Panc1 (cell line): ENCODE results near the gene ICE2.

Source experiments
- POLR2AphosphoS5 ChIP-seq: IDR thresholded peaks from 2 replicates; pipeline ENCODE4 v1.6.1; 2012; ENCODE audit warnings: mild to moderate bottlenecking, low read depth, low read length, moderate library complexity
- TF ChIP-seq, protein P1 (sequence below): fragments of 450-650 bp; IDR thresholded peaks from 2 replicates; pipeline ENCODE4 v1.5.1; 2017; ENCODE audit warnings: mild to moderate bottlenecking

DNA sequence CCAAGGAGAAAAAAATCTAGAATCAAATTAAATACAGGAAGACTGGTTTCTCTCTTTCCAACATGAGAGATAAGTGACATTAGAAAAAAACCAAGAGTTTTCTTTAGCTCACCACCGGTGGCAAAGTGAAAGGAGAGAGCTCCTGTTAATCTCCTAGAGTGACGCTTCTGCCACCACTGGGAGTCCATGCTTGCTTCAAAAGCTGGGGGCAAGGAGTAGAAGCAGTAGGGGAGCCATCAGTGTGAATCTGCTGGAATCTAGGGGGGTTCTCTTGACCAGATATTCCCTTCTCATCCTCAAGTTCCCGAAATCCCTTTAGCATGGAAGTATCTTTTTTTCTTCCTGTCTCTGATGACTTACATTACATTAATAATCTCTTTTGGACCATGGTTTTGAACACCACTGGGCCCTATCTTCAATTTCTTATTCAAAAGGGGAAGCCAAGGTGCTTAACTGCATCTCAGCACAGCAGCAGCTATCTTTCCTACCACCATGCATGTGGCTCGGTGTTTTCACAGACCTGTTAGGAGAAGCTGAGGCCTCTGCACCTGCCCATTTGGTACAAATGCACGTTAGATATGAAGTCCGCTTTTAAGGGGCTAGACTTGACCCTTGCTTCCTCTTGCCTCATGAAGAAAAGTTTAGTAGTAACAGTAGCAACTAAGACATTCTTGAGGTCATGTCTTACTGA, 6.6 kb upstream of the ICE2 start:
- TF ChIP-seq, protein P1, sequence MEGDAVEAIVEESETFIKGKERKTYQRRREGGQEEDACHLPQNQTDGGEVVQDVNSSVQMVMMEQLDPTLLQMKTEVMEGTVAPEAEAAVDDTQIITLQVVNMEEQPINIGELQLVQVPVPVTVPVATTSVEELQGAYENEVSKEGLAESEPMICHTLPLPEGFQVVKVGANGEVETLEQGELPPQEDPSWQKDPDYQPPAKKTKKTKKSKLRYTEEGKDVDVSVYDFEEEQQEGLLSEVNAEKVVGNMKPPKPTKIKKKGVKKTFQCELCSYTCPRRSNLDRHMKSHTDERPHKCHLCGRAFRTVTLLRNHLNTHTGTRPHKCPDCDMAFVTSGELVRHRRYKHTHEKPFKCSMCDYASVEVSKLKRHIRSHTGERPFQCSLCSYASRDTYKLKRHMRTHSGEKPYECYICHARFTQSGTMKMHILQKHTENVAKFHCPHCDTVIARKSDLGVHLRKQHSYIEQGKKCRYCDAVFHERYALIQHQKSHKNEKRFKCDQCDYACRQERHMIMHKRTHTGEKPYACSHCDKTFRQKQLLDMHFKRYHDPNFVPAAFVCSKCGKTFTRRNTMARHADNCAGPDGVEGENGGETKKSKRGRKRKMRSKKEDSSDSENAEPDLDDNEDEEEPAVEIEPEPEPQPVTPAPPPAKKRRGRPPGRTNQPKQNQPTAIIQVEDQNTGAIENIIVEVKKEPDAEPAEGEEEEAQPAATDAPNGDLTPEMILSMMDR: no peak
- TF ChIP-seq POLR2AphosphoS5: no peak
